Gastrocnemius medialis (tissue), 4 donors: ENCODE data around the gene NARF. TPM values are rescaled to one million over a fixed set of nuclear protein-coding genes. Genes with fewer than 3 reads are reported as not detected.

Experiments used
- ATAC-seq, 2 donors: fragments of 150-250 bp; one replicate each; pipeline ENCODE4 v1.9.1; 2016
- DNase-seq, 2 donors: peaks; one replicate each; pipeline ENCODE4 v3.0.0-alpha.2; 2019
- H3K27ac ChIP-seq, 4 donors: fragments of 200-600 bp; sonication (generic); 1 replicate in 1 of 4; 2 replicates in 3 of 4; pipeline ENCODE4 v1.5.1; 2016 to 2018; ENCODE audit warnings: mild to moderate bottlenecking in 2 of 4, moderate library complexity in 1 of 4
- H3K27me3 ChIP-seq, 3 donors: fragments of 200-600 bp; sonication (generic) in 2 of 3; 1 replicate in 1 of 3; 2 replicates in 2 of 3; pipeline versions ENCODE4 v1.5.1 to v1.6.0; 2016 to 2019; ENCODE audit warnings: mild to moderate bottlenecking in 1 of 3, moderate library complexity in 1 of 3
- H3K36me3 ChIP-seq, 2 donors: fragments of 200-600 bp; sonication (generic) in 1 of 2; one replicate each; pipeline ENCODE4 v1.5.1; 2017 to 2018
- H3K4me1 ChIP-seq, 2 donors: fragments of 200-600 bp; sonication (generic) in 1 of 2; one replicate each; pipeline ENCODE4 v1.5.1; 2016 to 2017; ENCODE audit warnings: mild to moderate bottlenecking in 2 of 2
- H3K4me3 ChIP-seq, 4 donors: fragments of 200-600 bp; sonication (generic) in 3 of 4; 1 replicate in 1 of 4; 2 replicates in 3 of 4; pipeline ENCODE4 v1.5.1; 2016 to 2019; ENCODE audit warnings: mild to moderate bottlenecking in 2 of 4
- H3K9me3 ChIP-seq, 3 donors: fragments of 200-600 bp; sonication (generic) in 2 of 3; 1 replicate in 1 of 3; 2 replicates in 2 of 3; pipeline ENCODE4 v1.5.1; 2016 to 2019
- CTCF ChIP-seq, 5 experiments: fragments of 450-650 bp in 3 of 5; fragments of 200-600 bp in 2 of 5; sonication (generic) in 2 of 5; IDR thresholded peaks in 4 of 5; conservative IDR thresholded peaks in 1 of 5; 1 replicate in 4 of 5; 2 replicates in 1 of 5; pipeline ENCODE4 v1.5.1; 2016 to 2019; ENCODE audit warnings: antibody characterized with exemption in 5 of 5, mild to moderate bottlenecking in 3 of 5, moderate library complexity in 3 of 5
- POLR2A ChIP-seq, 2 donors: fragments of 450-650 bp; IDR thresholded peaks; one replicate each; pipeline ENCODE4 v1.6.1; 2017; ENCODE audit warnings: antibody characterized with exemption in 2 of 2, mild to moderate bottlenecking in 2 of 2, moderate library complexity in 2 of 2
- in situ Hi-C, 4 donors: fragments of 200-750 bp; cut with MboI; loops; one replicate each; pipeline versions ENCODE4 v1.15.0 to v1.8.0; 2017; ENCODE audit warnings: low sequenced_read_pairs in 4 of 4
- intact Hi-C: fragments of 100-400 bp; cut with DNase I; formaldehyde crosslinking; loops from one replicate; pipeline ENCODE4 v1.15.1; 2023; ENCODE audit warnings: low total_unique reads
- total RNA-seq, 4 donors: library from RNA; depleted of rRNA; stranded (reverse); fragments of >200 nt; gene quantifications; one replicate each; pipeline versions ENCODE4 v1.1.0 to v1.2.3, GENCODE V29; 2016

NARF gene
- total RNA-seq, 4 donors from 2014 or later, result 29.6 to 63.4 (median 49.0) TPM

- no peaks in the 10 kb centered on the region for H3K27me3 ChIP-seq
- ATAC-seq (no peak), DNase-seq (no peak)
- in situ Hi-C loops (no loop called here), intact Hi-C loops (no loop called here)
- peaks cover 0 to 85% of the 10 kb centered on the region in 2 donors for H3K36me3 ChIP-seq
- H3K9me3 ChIP-seq, result no peaks in the 10 kb centered on the region
- no peak overlapping the region for H3K4me3 ChIP-seq
- H3K4me1 ChIP-seq, result peaks cover 2 to 3% of the 10 kb centered on the region in 2 donors
- H3K27ac ChIP-seq, result no peak overlapping the region
- no peak for TF ChIP-seq CTCF (IDR thresholded peaks at IDR 0.05 in 4 of 5, conservative IDR thresholded peaks at IDR 0.05 in 1 of 5)
- TF ChIP-seq POLR2A (IDR thresholded peaks at IDR 0.05), result no peak
Measured at GRCh38 chr17:82464567-82464929, 6.0 kb downstream of the NARF start.

GRCh38 chr17:82465023-82465603, 6.6 kb downstream of the NARF start:
- H3K4me3 ChIP-seq, result no peak overlapping the region
- ATAC-seq, result no peak
- no peak for TF ChIP-seq CTCF (IDR thresholded peaks at IDR 0.05 in 4 of 5, conservative IDR thresholded peaks at IDR 0.05 in 1 of 5)
- no peak for TF ChIP-seq POLR2A (IDR thresholded peaks at IDR 0.05)
- DNase-seq, result no peak
- intact Hi-C loops (no loop called here), in situ Hi-C loops (no loop called here)
- H3K27me3 ChIP-seq, result no peaks in the 10 kb centered on the region
- H3K4me1 ChIP-seq, result no peaks in the 10 kb centered on the region
- H3K27ac ChIP-seq, result no peak overlapping the region
- no peaks in the 10 kb centered on the region for H3K9me3 ChIP-seq
- H3K36me3 ChIP-seq, result peaks cover 0 to 89% of the 10 kb centered on the region in 2 donors

GRCh38 chr17:82468692-82469091, 10.2 kb downstream of the NARF start:
- Histone ChIP-seq H3K27me3 (no peaks in the 10 kb centered on the region), H3K4me3 (no peak overlapping the region), H3K9me3 (no peaks in the 10 kb centered on the region), H3K27ac (no peak overlapping the region), H3K4me1 (no peaks in the 10 kb centered on the region), H3K36me3 (peaks cover 0 to 81% of the 10 kb centered on the region in 2 donors)
- DNase-seq, result no peak
- in situ Hi-C loops, result no loop called here
- TF ChIP-seq POLR2A (IDR thresholded peaks at IDR 0.05) (no peak), CTCF (IDR thresholded peaks at IDR 0.05 in 4 of 5, conservative IDR thresholded peaks at IDR 0.05 in 1 of 5) (no peak)
- intact Hi-C loops, result no loop called here
- ATAC-seq, result no peak

GRCh38 chr17:82470065-82470464, 11.5 kb downstream of the NARF start:
- Histone ChIP-seq H3K27me3 (no peaks in the 10 kb centered on the region), H3K4me1 (no peaks in the 10 kb centered on the region), H3K4me3 (no peak overlapping the region), H3K36me3 (peaks cover 0 to 80% of the 10 kb centered on the region in 2 donors), H3K9me3 (no peaks in the 10 kb centered on the region), H3K27ac (no peak overlapping the region)
- in situ Hi-C loops (no loop called here), intact Hi-C loops (no loop called here)
- ATAC-seq (no peak), DNase-seq (no peak)
- TF ChIP-seq CTCF (IDR thresholded peaks at IDR 0.05 in 4 of 5, conservative IDR thresholded peaks at IDR 0.05 in 1 of 5) (no peak), POLR2A (IDR thresholded peaks at IDR 0.05) (no peak)
